Neural cell (in vitro differentiated cells): ENCODE results near the gene SPDYE4. TPM values are rescaled to one million over a fixed set of nuclear protein-coding genes. Genes with fewer than 3 reads are reported as not detected.

ENCODE experiments used
- H2AFZ ChIP-seq: fragments of 200-600, 300-800 bp; sonication (generic), shearing (Covaris generic); 2 replicates; pipeline ENCODE4 v1.6.0; 2014; ENCODE audit warnings: low read depth, mild to moderate bottlenecking, antibody characterized with exemption, low read length, moderate library complexity
- H3F3A ChIP-seq: fragments of 200-600 bp; shearing (Covaris generic); 2 replicates; pipeline ENCODE4 v1.6.1; 2016; ENCODE audit warnings: mild to moderate bottlenecking, moderate library complexity, mixed read lengths, antibody characterized with exemption, low read length; ENCODE audit not compliant: insufficient read depth, poor library complexity, severe bottlenecking
- H3K27ac ChIP-seq: fragments of 200-600, 300-800 bp; sonication (generic), shearing (Covaris generic); 2 replicates; pipeline ENCODE4 v1.5.1; 2014; ENCODE audit warnings: mild to moderate bottlenecking, low read length, moderate library complexity
- H3K27me3 ChIP-seq: fragments of 300-800, 200-600 bp; sonication (generic), shearing (Covaris generic); 2 replicates; pipeline ENCODE4 v1.6.0; 2014; ENCODE audit warnings: mild to moderate bottlenecking, low read depth, low read length, moderate library complexity; ENCODE audit not compliant: insufficient read depth
- H3K36me3 ChIP-seq: fragments of 300-800, 200-600 bp; sonication (generic), shearing (Covaris generic); 2 replicates; pipeline ENCODE4 v1.5.1; 2014; ENCODE audit warnings: mild to moderate bottlenecking, antibody characterized with exemption, low read length, moderate library complexity; ENCODE audit not compliant: insufficient read depth
- H3K4me2 ChIP-seq: fragments of 300-800, 200-600 bp; sonication (generic), shearing (Covaris generic); 2 replicates; pipeline ENCODE4 v1.6.0; 2014; ENCODE audit warnings: mild to moderate bottlenecking, low read length
- H3K4me3 ChIP-seq: fragments of 300-800, 200-600 bp; sonication (generic), shearing (Covaris generic); 2 replicates; pipeline ENCODE4 v1.5.1; 2014; ENCODE audit warnings: mild to moderate bottlenecking, low read length, moderate library complexity
- H3K79me2 ChIP-seq: fragments of 200-600 bp; shearing (Covaris generic); replicated peaks from 2 replicates; pipeline ENCODE4 v1.6.0; 2014; ENCODE audit warnings: mild to moderate bottlenecking, low read length, moderate library complexity; ENCODE audit not compliant: insufficient read depth
- H3K9ac ChIP-seq: fragments of 300-800, 200-600 bp; sonication (generic), shearing (Covaris generic); 2 replicates; pipeline ENCODE4 v1.6.1; 2016; ENCODE audit warnings: mild to moderate bottlenecking, low read length, mixed read lengths
- H3K9me2 ChIP-seq: fragments of 200-600 bp; shearing (Covaris generic); 2 replicates; pipeline ENCODE4 v1.6.1; 2016; ENCODE audit warnings: mild to moderate bottlenecking, low read length, mixed read lengths; ENCODE audit not compliant: insufficient read depth
- H3K9me3 ChIP-seq: fragments of 200-600, 300-800 bp; sonication (generic), shearing (Covaris generic); 2 replicates; pipeline ENCODE4 v1.6.1; 2016; ENCODE audit warnings: mild to moderate bottlenecking, mixed run types, low read length, moderate library complexity, mixed read lengths
- H4K20me1 ChIP-seq: fragments of 200-600 bp; shearing (Covaris generic); 2 replicates; pipeline ENCODE4 v1.6.1; 2016; ENCODE audit warnings: mild to moderate bottlenecking, mixed run types; ENCODE audit not compliant: insufficient read depth
- CTCF ChIP-seq: fragments of 450-650 bp; IDR thresholded peaks from 2 replicates; pipeline ENCODE4 v1.5.1; 2014; ENCODE audit warnings: antibody characterized with exemption, mild to moderate bottlenecking, moderate library complexity; ENCODE audit not compliant: poor library complexity, severe bottlenecking
- EP300 ChIP-seq: fragments of 450-650 bp; conservative IDR thresholded peaks from 2 replicates; pipeline ENCODE4 v1.6.1; 2014; ENCODE audit warnings: antibody characterized with exemption, mild to moderate bottlenecking, moderate library complexity; ENCODE audit not compliant: poor library complexity, severe bottlenecking
- EZH2 ChIP-seq: fragments of 200-600, 300-800 bp; shearing (Covaris generic), sonication (generic); IDR thresholded peaks from 2 replicates; pipeline ENCODE4 v1.6.1; 2014; ENCODE audit warnings: antibody characterized with exemption, low read length, borderline replicate concordance, mild to moderate bottlenecking; ENCODE audit not compliant: insufficient read depth, poor library complexity, severe bottlenecking
- MXI1 ChIP-seq: fragments of 450-650 bp; conservative IDR thresholded peaks from 2 replicates; pipeline ENCODE4 v1.6.1; 2014; ENCODE audit warnings: antibody characterized with exemption, mild to moderate bottlenecking; ENCODE audit not compliant: poor library complexity, severe bottlenecking
- POLR2AphosphoS5 ChIP-seq: IDR thresholded peaks from 2 replicates; pipeline ENCODE4 v1.6.1; 2012
- RAD21 ChIP-seq: fragments of 450-650 bp; conservative IDR thresholded peaks from 2 replicates; pipeline ENCODE4 v1.6.1; 2014; ENCODE audit warnings: antibody characterized with exemption, mild to moderate bottlenecking, moderate library complexity
- REST ChIP-seq: IDR thresholded peaks from 2 replicates; pipeline ENCODE4 v1.6.1; 2012; ENCODE audit warnings: borderline replicate concordance
- SMC3 ChIP-seq: fragments of 450-650 bp; conservative IDR thresholded peaks from 2 replicates; pipeline ENCODE4 v1.6.1; 2014; ENCODE audit warnings: antibody characterized with exemption, mild to moderate bottlenecking, moderate library complexity; ENCODE audit not compliant: poor library complexity
- TAF1 ChIP-seq: IDR thresholded peaks from 2 replicates; pipeline ENCODE4 v1.6.1; 2012; ENCODE audit warnings: low read depth
- polyA plus RNA-seq: library from polyadenylated mRNA; depleted of rRNA; stranded (reverse); fragments of >200 nt; gene quantifications from 2 replicates; pipeline ENCODE4 v1.2.3, GENCODE V29; 2014

SPDYE4 gene
- polyA plus RNA-seq, 1 donor from 2014 or later = not detected

DNA sequence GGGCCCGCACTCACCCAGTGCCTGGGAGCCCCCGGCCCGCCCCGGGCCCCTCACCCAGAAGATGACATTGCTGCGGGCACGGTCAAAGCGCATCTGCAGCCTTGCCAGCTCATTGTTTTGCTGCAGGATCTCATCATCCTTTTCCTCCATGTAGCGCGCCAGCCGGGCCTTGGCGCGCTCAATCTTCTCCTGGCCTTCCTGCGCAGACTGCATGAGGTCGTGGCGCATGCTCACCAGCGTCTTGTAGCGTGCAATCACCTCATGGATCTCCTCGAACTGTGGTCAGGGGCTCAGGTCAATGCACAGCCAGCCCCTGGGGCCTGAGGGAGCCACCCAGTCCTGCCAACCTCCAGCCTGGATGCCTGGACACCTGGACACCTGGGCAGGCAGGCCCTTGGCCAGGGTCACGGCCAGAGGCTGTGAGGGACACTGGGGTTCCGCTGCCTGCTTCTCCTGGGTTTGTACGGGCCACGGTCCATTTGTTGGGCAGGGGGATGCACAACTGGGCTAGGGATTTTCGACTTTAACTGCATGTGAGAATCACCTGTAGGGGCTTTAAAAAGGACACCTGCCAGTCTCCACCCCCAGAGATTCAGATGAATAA, 22.9 kb downstream of the SPDYE4 start:
- no peak overlapping the region for H3K4me3 ChIP-seq
- H3K9ac ChIP-seq = no peak overlapping the region
- H3K9me3 ChIP-seq = no peaks in the 10 kb centered on the region
- H3K27me3 ChIP-seq = no peaks in the 10 kb centered on the region
- H3F3A ChIP-seq = no peaks in the 10 kb centered on the region
- no peak overlapping the region for H3K4me2 ChIP-seq
- no peaks in the 10 kb centered on the region for H3K36me3 ChIP-seq
- no peaks in the 10 kb centered on the region for H4K20me1 ChIP-seq
- no peaks in the 10 kb centered on the region for H3K79me2 ChIP-seq
- no peak overlapping the region for H3K27ac ChIP-seq
- TF ChIP-seq RAD21 (no peak), EP300 (no peak), MXI1 (no peak), SMC3 (no peak), REST (no peak), CTCF (no peak), TAF1 (no peak), EZH2 (no peak), POLR2AphosphoS5 (no peak)
- H2AFZ ChIP-seq = no peak overlapping the region
- no peaks in the 10 kb centered on the region for H3K9me2 ChIP-seq

- no peaks in the 10 kb centered on the region for H3K9me3 ChIP-seq
- H3K79me2 ChIP-seq = no peaks in the 10 kb centered on the region
- H3K27ac ChIP-seq = no peak overlapping the region
- TF ChIP-seq REST (no peak), TAF1 (no peak), MXI1 (no peak), RAD21 (no peak), POLR2AphosphoS5 (no peak), EZH2 (no peak), CTCF (no peak), EP300 (no peak), SMC3 (no peak)
- H3K9me2 ChIP-seq = no peaks in the 10 kb centered on the region
- H2AFZ ChIP-seq = no peak overlapping the region
- no peak overlapping the region for H3K4me3 ChIP-seq
- H3K36me3 ChIP-seq = no peaks in the 10 kb centered on the region
- no peak overlapping the region for H3K4me2 ChIP-seq
- no peaks in the 10 kb centered on the region for H3K27me3 ChIP-seq
- H4K20me1 ChIP-seq = no peaks in the 10 kb centered on the region
- H3K9ac ChIP-seq = no peak overlapping the region
- H3F3A ChIP-seq = no peaks in the 10 kb centered on the region
Measured at GRCh38 chr17:8734876-8735275, 23.5 kb downstream of the SPDYE4 start.
